Large intestine (tissue), 3 donors: ENCODE data around the gene KIF26A. TPM values are rescaled to one million over a fixed set of nuclear protein-coding genes. Genes with fewer than 3 reads are reported as not detected.

Experiments
- DNase-seq, 2 donors: peaks; one replicate each; pipeline versions ENCODE4 v3.0.0 to v3.0.0-alpha.2; 2013
- H3K27ac ChIP-seq: one replicate; pipeline ENCODE4 v1.5.1; 2013; ENCODE audit warnings: low read length
- H3K27me3 ChIP-seq: 2 replicates; pipeline ENCODE4 v1.6.1; 2013; ENCODE audit warnings: low read length; ENCODE audit not compliant: control insufficient read depth, insufficient read depth
- H3K36me3 ChIP-seq: 2 replicates; pipeline ENCODE4 v1.6.1; 2013; ENCODE audit warnings: low read length; ENCODE audit not compliant: control insufficient read depth, insufficient read depth
- H3K4me1 ChIP-seq: one replicate; pipeline ENCODE4 v1.6.1; 2013; ENCODE audit warnings: low read length; ENCODE audit not compliant: control insufficient read depth, insufficient read depth
- H3K4me3 ChIP-seq: one replicate; pipeline ENCODE4 v1.5.1; 2013; ENCODE audit warnings: low read length
- H3K9me3 ChIP-seq: one replicate; pipeline ENCODE4 v1.6.1; 2013; ENCODE audit warnings: mild to moderate bottlenecking, low read depth, low read length, moderate library complexity; ENCODE audit not compliant: control insufficient read depth
- WGBS: methylation state at CpG from one replicate; pipeline ENCODE4 v1.1.5; 2013; ENCODE audit warnings: low lambda C conversion rate; ENCODE audit not compliant: insufficient coverage; 5-methylcytosine and 5-hydroxymethylcytosine counted together
- polyA plus RNA-seq: library from polyadenylated mRNA; unstranded; fragments of 120-200 nt; gene quantifications from one replicate; pipeline ENCODE4 v1.2.1, GENCODE V29; 2013

KIF26A gene
- polyA plus RNA-seq, 1 donor, result 8.8 TPM

DNA sequence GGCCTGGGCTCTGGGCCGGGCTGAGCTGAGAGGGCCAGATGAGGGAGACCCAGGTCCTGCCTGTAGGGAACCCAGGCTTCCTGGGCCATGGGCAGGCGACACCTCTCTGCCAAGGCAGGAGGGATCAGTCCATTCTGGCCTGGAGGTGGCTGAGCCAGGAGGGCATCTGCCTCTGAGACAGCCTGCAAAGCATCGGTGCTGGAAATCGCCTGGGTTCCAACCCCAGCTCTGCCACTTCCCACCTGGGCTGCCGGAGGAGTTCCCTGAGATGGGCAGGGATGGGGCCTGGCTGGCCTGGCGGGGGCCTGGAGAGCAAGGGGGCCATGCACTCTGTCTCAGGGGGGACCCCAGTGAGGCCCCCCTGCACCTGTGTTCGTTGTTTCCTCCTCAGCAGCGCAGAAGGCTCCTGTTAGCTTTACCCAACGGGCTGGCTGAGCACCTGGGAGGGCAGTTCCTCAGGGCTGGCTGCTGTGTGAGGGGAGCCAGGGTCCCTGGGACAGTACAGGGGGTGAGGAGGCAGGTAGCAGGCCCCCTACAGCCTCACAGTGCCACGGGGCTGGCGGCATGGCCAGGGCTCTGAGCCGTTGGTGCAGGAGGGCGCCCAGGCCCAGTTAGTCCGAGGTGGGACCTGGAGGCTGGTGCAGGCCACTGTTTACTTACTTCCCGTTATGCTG lies 50.5 kb downstream of the KIF26A start:
- WGBS, result no CpG with 5 or more reads among the region's 15 CpGs
- Histone ChIP-seq H3K27ac (no peak overlapping the region), H3K27me3 (no peaks in the 10 kb centered on the region), H3K4me3 (no peak overlapping the region), H3K9me3 (no peaks in the 10 kb centered on the region), H3K36me3 (no peaks in the 10 kb centered on the region), H3K4me1 (peaks cover 3% of the 10 kb centered on the region)
- no peak for DNase-seq

DNA sequence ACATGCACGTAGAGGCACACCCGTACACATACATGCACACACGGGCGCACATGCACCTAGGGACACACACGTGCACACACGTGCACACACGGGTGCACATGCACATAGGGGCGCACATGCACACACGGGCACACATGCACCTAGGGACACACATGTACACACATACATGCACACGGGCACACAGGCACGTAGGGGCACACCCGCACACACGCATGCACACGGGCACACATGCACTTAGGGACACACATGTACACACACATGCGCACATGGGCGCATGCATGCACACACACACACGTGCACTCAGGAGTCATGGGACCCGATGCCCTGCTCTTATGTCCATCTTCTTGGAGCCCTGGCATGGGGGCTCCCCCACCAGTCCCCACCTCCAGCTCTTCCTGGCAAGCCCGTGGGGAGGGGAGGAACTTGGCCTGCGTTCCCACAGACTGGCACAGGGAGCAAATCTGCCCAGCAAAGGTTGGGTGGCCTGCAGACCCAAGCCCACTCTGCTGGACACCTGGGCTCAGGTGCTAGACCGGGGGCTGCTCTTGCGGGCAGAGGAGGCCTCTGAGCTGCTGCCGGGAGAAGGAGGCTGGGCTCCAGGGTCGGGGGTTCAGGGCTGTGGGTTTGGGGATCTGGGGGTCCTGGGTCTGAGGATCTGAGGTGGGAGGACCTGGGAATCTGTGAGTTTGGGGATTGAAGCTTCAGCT lies 51.4 kb downstream of the KIF26A start:
- WGBS, result no CpG with 5 or more reads among the region's 24 CpGs
- peaks cover 3% of the 10 kb centered on the region for H3K4me1 ChIP-seq
- no peak overlapping the region for H3K27ac ChIP-seq
- no peaks in the 10 kb centered on the region for H3K9me3 ChIP-seq
- H3K4me3 ChIP-seq, result no peak overlapping the region
- no peaks in the 10 kb centered on the region for H3K27me3 ChIP-seq
- no peak for DNase-seq
- no peaks in the 10 kb centered on the region for H3K36me3 ChIP-seq

DNA sequence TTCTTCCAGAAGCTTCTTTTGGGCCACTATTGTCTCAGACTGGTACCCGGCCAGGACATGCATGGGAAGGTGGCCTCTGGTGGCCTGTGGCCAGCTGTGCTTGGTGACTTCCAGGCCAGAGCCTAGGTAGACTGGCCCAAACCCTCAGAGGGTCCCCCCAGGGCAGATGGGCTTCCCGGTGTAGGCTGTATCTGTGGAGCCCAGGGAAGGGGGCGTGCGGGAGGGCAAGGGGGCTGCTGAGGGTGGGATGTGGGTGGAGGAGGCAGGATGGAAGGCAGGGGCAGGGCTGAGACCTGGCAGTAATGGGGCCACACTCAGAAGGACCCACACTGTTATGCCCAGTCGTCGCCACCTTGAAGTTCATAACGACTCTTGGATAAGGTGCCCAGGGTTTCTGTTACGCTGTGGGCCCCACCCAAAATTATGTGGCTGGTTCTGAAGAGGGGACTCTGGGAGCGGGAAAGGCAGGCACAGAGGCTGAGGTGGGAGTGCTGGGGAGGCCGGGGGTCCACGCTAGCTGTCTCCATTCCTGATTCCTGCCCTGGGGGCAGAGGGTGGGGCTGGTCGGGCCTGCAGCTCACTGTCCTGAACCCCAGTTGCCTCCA lies 52.1 kb downstream of the KIF26A start:
- DNase-seq, result no peak
- Histone ChIP-seq H3K9me3 (no peaks in the 10 kb centered on the region), H3K4me1 (no peaks in the 10 kb centered on the region), H3K27me3 (no peaks in the 10 kb centered on the region), H3K27ac (no peak overlapping the region), H3K36me3 (no peaks in the 10 kb centered on the region), H3K4me3 (no peak overlapping the region)
- WGBS, result no CpG with 5 or more reads among the region's 12 CpGs

DNA sequence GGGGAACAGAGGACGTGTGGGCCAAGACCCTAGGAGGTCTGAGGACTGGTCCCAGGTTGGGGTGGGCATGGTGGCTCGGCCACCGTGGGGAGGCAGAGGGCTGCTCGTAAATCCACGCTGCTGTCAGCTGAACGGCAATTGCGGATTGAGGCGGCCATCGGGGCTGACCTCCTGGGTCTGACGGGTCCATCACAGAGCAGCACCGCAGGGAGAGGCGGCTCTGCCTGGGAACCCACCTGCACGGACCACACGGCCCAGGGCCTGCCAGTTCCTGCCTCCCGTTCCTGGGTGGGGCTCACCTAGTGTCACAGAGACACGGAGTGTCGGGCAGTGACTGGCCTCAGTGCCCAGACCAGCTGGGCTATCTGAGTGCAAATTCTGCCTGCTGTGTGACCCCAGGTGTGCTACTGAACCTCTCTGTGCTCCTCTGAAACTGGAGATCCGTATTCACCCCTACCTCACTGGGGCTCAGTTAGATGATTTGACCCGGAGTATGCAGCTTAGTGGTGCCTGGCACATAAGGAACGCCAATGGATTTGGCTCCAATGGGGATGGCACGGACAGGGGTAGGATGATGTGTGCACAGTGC lies 53.1 kb downstream of the KIF26A start:
- Histone ChIP-seq H3K27me3 (peaks cover 6% of the 10 kb centered on the region), H3K4me3 (no peak overlapping the region), H3K9me3 (no peaks in the 10 kb centered on the region), H3K4me1 (peaks cover 1% of the 10 kb centered on the region), H3K27ac (no peak overlapping the region), H3K36me3 (no peaks in the 10 kb centered on the region)
- no CpG with 5 or more reads among the region's 21 CpGs for WGBS
- DNase-seq, result no peak

- H3K36me3 ChIP-seq, result no peaks in the 10 kb centered on the region
- no peak for DNase-seq
- no peak overlapping the region for H3K27ac ChIP-seq
- H3K4me1 ChIP-seq, result peaks cover 3% of the 10 kb centered on the region
- WGBS, result no CpG with 5 or more reads among the region's 20 CpGs
- H3K4me3 ChIP-seq, result no peak overlapping the region
- H3K9me3 ChIP-seq, result no peaks in the 10 kb centered on the region
- peaks cover 6% of the 10 kb centered on the region for H3K27me3 ChIP-seq
Observed at GRCh38 chr14:104192146-104192882, 53.9 kb downstream of the KIF26A start.

- no peak for DNase-seq
- H3K9me3 ChIP-seq, result no peaks in the 10 kb centered on the region
- peaks cover 3% of the 10 kb centered on the region for H3K4me1 ChIP-seq
- H3K27ac ChIP-seq, result no peak overlapping the region
- peaks cover 6% of the 10 kb centered on the region for H3K27me3 ChIP-seq
- WGBS, result no CpG with 5 or more reads among the region's 10 CpGs
- no peaks in the 10 kb centered on the region for H3K36me3 ChIP-seq
- no peak overlapping the region for H3K4me3 ChIP-seq
Observed at GRCh38 chr14:104192883-104193245, 54.5 kb downstream of the KIF26A start.

- Histone ChIP-seq H3K36me3 (no peaks in the 10 kb centered on the region), H3K27me3 (peaks cover 6% of the 10 kb centered on the region), H3K9me3 (no peaks in the 10 kb centered on the region), H3K4me1 (peaks cover 3% of the 10 kb centered on the region), H3K27ac (no peak overlapping the region), H3K4me3 (no peak overlapping the region)
- WGBS, result no CpG with 5 or more reads among the region's 14 CpGs
- DNase-seq, result no peak
Observed at GRCh38 chr14:104194016-104194415, 55.6 kb downstream of the KIF26A start.

- H3K9me3 ChIP-seq, result no peaks in the 10 kb centered on the region
- no CpG with 5 or more reads among the region's 11 CpGs for WGBS
- no peaks in the 10 kb centered on the region for H3K36me3 ChIP-seq
Observed at GRCh38 chr14:104194716-104195115, 56.3 kb downstream of the KIF26A start.

DNA sequence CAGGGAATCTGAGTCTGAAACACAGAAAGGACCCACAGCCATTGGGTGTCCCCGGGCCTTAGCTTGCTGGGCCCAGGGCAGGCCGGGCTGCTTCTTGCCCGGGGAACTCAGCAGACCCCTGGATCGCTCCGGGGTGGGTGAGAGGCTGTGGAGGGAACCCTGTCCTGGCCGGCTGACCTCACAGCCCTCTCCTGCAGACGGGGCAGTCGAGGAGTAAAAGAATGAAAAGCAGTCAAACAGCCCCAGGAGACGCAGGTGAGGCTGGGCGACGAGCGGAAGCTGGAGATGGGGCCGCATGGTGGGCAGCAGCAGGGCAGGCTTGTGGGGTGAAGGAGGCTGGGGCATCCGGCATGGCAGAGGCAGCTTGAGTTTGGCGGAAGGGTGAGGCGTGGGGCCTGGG lies 57.0 kb downstream of the KIF26A start:
- H3K27ac ChIP-seq, result no peak overlapping the region
- DNase-seq, result no peak
- no peaks in the 10 kb centered on the region for H3K36me3 ChIP-seq
- H3K9me3 ChIP-seq, result no peaks in the 10 kb centered on the region
- peaks cover 3% of the 10 kb centered on the region for H3K4me1 ChIP-seq
- WGBS, result 92% methylated on average over 6 of the region's 16 CpGs
- H3K27me3 ChIP-seq, result peaks cover 6% of the 10 kb centered on the region
- no peak overlapping the region for H3K4me3 ChIP-seq

More at GRCh38 chr14:104194716-104195115, 56.3 kb downstream of the KIF26A start:
- Histone ChIP-seq H3K27ac (no peak overlapping the region), H3K27me3 (peaks cover 6% of the 10 kb centered on the region), H3K4me3 (no peak overlapping the region), H3K4me1 (peaks cover 3% of the 10 kb centered on the region)
- DNase-seq, result no peak

GRCh38 chr14:104195878-104196277 lies 57.5 kb downstream of the KIF26A start:
- DNase-seq, result peak in 1 of 2 donors; percentile 13
- peaks cover 3% of the 10 kb centered on the region for H3K4me1 ChIP-seq
- H3K36me3 ChIP-seq, result no peaks in the 10 kb centered on the region
- no peaks in the 10 kb centered on the region for H3K9me3 ChIP-seq
- H3K4me3 ChIP-seq, result no peak overlapping the region
- WGBS, result no CpG with 5 or more reads among the region's 17 CpGs
- no peak overlapping the region for H3K27ac ChIP-seq
- H3K27me3 ChIP-seq, result peaks cover 6% of the 10 kb centered on the region
